ENCODE measurements around the gene PLCD3.

PLCD3 gene

GRCh38 chr17:45160447-45161287 is 28.4 kb upstream of the PLCD3 start:
- Histone ChIP-seq H3K79me2 (ENCODE audit: control insufficient read depth, insufficient read depth, low read length, poor library complexity) (peaks cover 10% of the 10 kb centered on the region), H3K14ac (ENCODE audit: low read length) (peak overlapping the region; percentile 99), H4K8ac (ENCODE audit: low read depth, low read length) (peak overlapping the region; percentile 100), H2BK12ac (ENCODE audit: low read length) (no peak overlapping the region), H3K79me1 (ENCODE audit: low read length) (peaks cover 19% of the 10 kb centered on the region), H2AFZ (ENCODE audit: insufficient read depth, low read length, poor library complexity) (peak overlapping the region; percentile 78), H3K18ac (ENCODE audit: low read length) (peak overlapping the region; percentile 98), H2BK5ac (ENCODE audit: low read depth, low read length, poor library complexity) (peak overlapping the region; percentile 100), H3K23ac (ENCODE audit: low read length) (peak overlapping the region; percentile 71), H3K4me3 (ENCODE audit: low read depth, low read length) (peak overlapping the region; percentile 94), H3K27me3 (ENCODE audit: insufficient read depth, low read length) (no peaks in the 10 kb centered on the region), H4K91ac (ENCODE audit: low read depth, low read length) (peak overlapping the region; percentile 100), H3K27ac (ENCODE audit: low read depth, low read length) (peak overlapping the region; percentile 99), H3K4ac (ENCODE audit: low read depth, low read length) (peak overlapping the region; percentile 98), H3K36me3 (ENCODE audit: control insufficient read depth in 1 of 2, insufficient read depth in 2 of 2, low read length in 2 of 2) (no peaks in the 10 kb centered on the region), H2AK5ac (ENCODE audit: low read length) (peak overlapping the region; percentile 99), H4K12ac (ENCODE audit: low read depth, low read length) (peak overlapping the region; percentile 99), H3K4me1 (ENCODE audit: control insufficient read depth in 1 of 2, insufficient read depth in 2 of 2, low read length in 2 of 2) (peaks cover 12 to 19% of the 10 kb centered on the region in 2 experiments), H3K4me2 (ENCODE audit: low read length) (peak overlapping the region; percentile 93), H3K9me3 (ENCODE audit: insufficient read depth, low read depth, low read length) (no peaks in the 10 kb centered on the region), H3K9ac (ENCODE audit: low read length) (peak overlapping the region; percentile 94), H2BK120ac (ENCODE audit: insufficient read depth, low read length, poor library complexity) (peak overlapping the region; percentile 99)
- WGBS (ENCODE audit: extremely low coverage, insufficient coverage, insufficient read length): no CpG with 5 or more reads among the region's 48 CpGs
- DNase-seq: peak; percentile 30 to 48

GRCh38 chr17:45156242-45156641 is 23.9 kb upstream of the PLCD3 start:
- peaks cover 14% of the 10 kb centered on the region for H3K79me1 ChIP-seq (ENCODE audit: low read length)
- 100% methylated on average over 2 of the region's 3 CpGs for WGBS (ENCODE audit: extremely low coverage, insufficient coverage, insufficient read length)
- no peak overlapping the region for H2AFZ ChIP-seq (ENCODE audit: insufficient read depth, low read length, poor library complexity)
- no peaks in the 10 kb centered on the region for H3K27me3 ChIP-seq (ENCODE audit: insufficient read depth, low read length)
- H2BK5ac ChIP-seq (ENCODE audit: low read depth, low read length, poor library complexity): no peak overlapping the region
- H3K14ac ChIP-seq (ENCODE audit: low read length): no peak overlapping the region
- H2AK5ac ChIP-seq (ENCODE audit: low read length): no peak overlapping the region
- peaks cover 7 to 20% of the 10 kb centered on the region in 2 experiments for H3K4me1 ChIP-seq (ENCODE audit: control insufficient read depth in 1 of 2, insufficient read depth in 2 of 2, low read length in 2 of 2)
- H4K8ac ChIP-seq (ENCODE audit: low read depth, low read length): no peak overlapping the region
- peak overlapping the region; percentile 49 for H2BK120ac ChIP-seq (ENCODE audit: insufficient read depth, low read length, poor library complexity)
- H3K4ac ChIP-seq (ENCODE audit: low read depth, low read length): no peak overlapping the region
- H4K91ac ChIP-seq (ENCODE audit: low read depth, low read length): peak overlapping the region; percentile 13
- H3K9me3 ChIP-seq (ENCODE audit: insufficient read depth, low read depth, low read length): no peaks in the 10 kb centered on the region
- no peak overlapping the region for H3K4me3 ChIP-seq (ENCODE audit: low read depth, low read length)
- DNase-seq: no peak
- H3K18ac ChIP-seq (ENCODE audit: low read length): no peak overlapping the region
- peaks cover 9% of the 10 kb centered on the region for H3K79me2 ChIP-seq (ENCODE audit: control insufficient read depth, insufficient read depth, low read length, poor library complexity)
- H3K27ac ChIP-seq (ENCODE audit: low read depth, low read length): peak overlapping the region; percentile 73
- H3K4me2 ChIP-seq (ENCODE audit: low read length): no peak overlapping the region
- H3K9ac ChIP-seq (ENCODE audit: low read length): no peak overlapping the region
- no peak overlapping the region for H3K23ac ChIP-seq (ENCODE audit: low read length)
- no peaks in the 10 kb centered on the region for H3K36me3 ChIP-seq (ENCODE audit: control insufficient read depth in 1 of 2, insufficient read depth in 2 of 2, low read length in 2 of 2)
- H2BK12ac ChIP-seq (ENCODE audit: low read length): no peak overlapping the region
- no peak overlapping the region for H4K12ac ChIP-seq (ENCODE audit: low read depth, low read length)

GRCh38 chr17:45155483-45155882 is 23.2 kb upstream of the PLCD3 start:
- no peak overlapping the region for H3K9ac ChIP-seq (ENCODE audit: low read length)
- H3K36me3 ChIP-seq (ENCODE audit: control insufficient read depth in 1 of 2, insufficient read depth in 2 of 2, low read length in 2 of 2): no peaks in the 10 kb centered on the region
- H3K27ac ChIP-seq (ENCODE audit: low read depth, low read length): peak overlapping the region; percentile 73
- H4K91ac ChIP-seq (ENCODE audit: low read depth, low read length): peak overlapping the region; percentile 45
- peak overlapping the region; percentile 44 for H3K4me2 ChIP-seq (ENCODE audit: low read length)
- no peaks in the 10 kb centered on the region for H3K27me3 ChIP-seq (ENCODE audit: insufficient read depth, low read length)
- no peak overlapping the region for H3K23ac ChIP-seq (ENCODE audit: low read length)
- no CpG with 5 or more reads among the region's 2 CpGs for WGBS (ENCODE audit: extremely low coverage, insufficient coverage, insufficient read length)
- peak overlapping the region; percentile 42 for H2BK5ac ChIP-seq (ENCODE audit: low read depth, low read length, poor library complexity)
- H2BK12ac ChIP-seq (ENCODE audit: low read length): no peak overlapping the region
- peak overlapping the region; percentile 49 for H2BK120ac ChIP-seq (ENCODE audit: insufficient read depth, low read length, poor library complexity)
- no peak overlapping the region for H3K4ac ChIP-seq (ENCODE audit: low read depth, low read length)
- H4K12ac ChIP-seq (ENCODE audit: low read depth, low read length): no peak overlapping the region
- no peak overlapping the region for H3K18ac ChIP-seq (ENCODE audit: low read length)
- H2AFZ ChIP-seq (ENCODE audit: insufficient read depth, low read length, poor library complexity): no peak overlapping the region
- peaks cover 6% of the 10 kb centered on the region for H3K79me1 ChIP-seq (ENCODE audit: low read length)
- no peak overlapping the region for H3K4me3 ChIP-seq (ENCODE audit: low read depth, low read length)
- no peaks in the 10 kb centered on the region for H3K9me3 ChIP-seq (ENCODE audit: insufficient read depth, low read depth, low read length)
- peaks cover 2% of the 10 kb centered on the region for H3K79me2 ChIP-seq (ENCODE audit: control insufficient read depth, insufficient read depth, low read length, poor library complexity)
- H4K8ac ChIP-seq (ENCODE audit: low read depth, low read length): peak overlapping the region; percentile 46
- H2AK5ac ChIP-seq (ENCODE audit: low read length): no peak overlapping the region
- peaks cover 7 to 21% of the 10 kb centered on the region in 2 experiments for H3K4me1 ChIP-seq (ENCODE audit: control insufficient read depth in 1 of 2, insufficient read depth in 2 of 2, low read length in 2 of 2)
- peak overlapping the region; percentile 65 for H3K14ac ChIP-seq (ENCODE audit: low read length)
- DNase-seq: peak; percentile 63 to 81

GRCh38 chr17:45155029-45155428 is 22.7 kb upstream of the PLCD3 start:
- H4K12ac ChIP-seq (ENCODE audit: low read depth, low read length): no peak overlapping the region
- H3K79me2 ChIP-seq (ENCODE audit: control insufficient read depth, insufficient read depth, low read length, poor library complexity): peaks cover under 1% of the 10 kb centered on the region
- H3K23ac ChIP-seq (ENCODE audit: low read length): no peak overlapping the region
- H2AFZ ChIP-seq (ENCODE audit: insufficient read depth, low read length, poor library complexity): no peak overlapping the region
- H4K91ac ChIP-seq (ENCODE audit: low read depth, low read length): peak overlapping the region; percentile 45
- no peak overlapping the region for H2AK5ac ChIP-seq (ENCODE audit: low read length)
- no peak overlapping the region for H3K9ac ChIP-seq (ENCODE audit: low read length)
- no peak overlapping the region for H3K18ac ChIP-seq (ENCODE audit: low read length)
- H3K79me1 ChIP-seq (ENCODE audit: low read length): peaks cover 5% of the 10 kb centered on the region
- peak overlapping the region; percentile 31 for H2BK5ac ChIP-seq (ENCODE audit: low read depth, low read length, poor library complexity)
- no peak overlapping the region for H2BK12ac ChIP-seq (ENCODE audit: low read length)
- no peak for DNase-seq
- H2BK120ac ChIP-seq (ENCODE audit: insufficient read depth, low read length, poor library complexity): no peak overlapping the region
- H3K27me3 ChIP-seq (ENCODE audit: insufficient read depth, low read length): no peaks in the 10 kb centered on the region
- peak overlapping the region; percentile 44 for H3K4me2 ChIP-seq (ENCODE audit: low read length)
- no peak overlapping the region for H3K14ac ChIP-seq (ENCODE audit: low read length)
- no peaks in the 10 kb centered on the region for H3K9me3 ChIP-seq (ENCODE audit: insufficient read depth, low read depth, low read length)
- H3K36me3 ChIP-seq (ENCODE audit: control insufficient read depth in 1 of 2, insufficient read depth in 2 of 2, low read length in 2 of 2): no peaks in the 10 kb centered on the region
- H3K4me1 ChIP-seq (ENCODE audit: control insufficient read depth in 1 of 2, insufficient read depth in 2 of 2, low read length in 2 of 2): peaks cover 7 to 21% of the 10 kb centered on the region in 2 experiments
- H3K4ac ChIP-seq (ENCODE audit: low read depth, low read length): no peak overlapping the region
- no CpG with 5 or more reads among the region's 4 CpGs for WGBS (ENCODE audit: extremely low coverage, insufficient coverage, insufficient read length)
- peak overlapping the region; percentile 73 for H3K27ac ChIP-seq (ENCODE audit: low read depth, low read length)
- H3K4me3 ChIP-seq (ENCODE audit: low read depth, low read length): no peak overlapping the region
- no peak overlapping the region for H4K8ac ChIP-seq (ENCODE audit: low read depth, low read length)

Measured in trophoblast cell (in vitro differentiated cells and primary cell).